Brain pericyte (primary cell): Measurements from ENCODE around the gene ECSCR.
"Not testable (repeated sequence)": the region's sequence is repeated elsewhere in the genome, so short reads cannot be mapped to it uniquely, and the experiment has no call there.

Source experiments
- DNase-seq: peaks from one replicate; pipeline ENCODE4 v3.0.0-alpha.2; 2012; ENCODE audit warnings: low read depth, low spot score

ECSCR gene

GRCh38 chr5:139413963-139414362, 48.6 kb downstream of the ECSCR start:
- no peak for DNase-seq

DNA sequence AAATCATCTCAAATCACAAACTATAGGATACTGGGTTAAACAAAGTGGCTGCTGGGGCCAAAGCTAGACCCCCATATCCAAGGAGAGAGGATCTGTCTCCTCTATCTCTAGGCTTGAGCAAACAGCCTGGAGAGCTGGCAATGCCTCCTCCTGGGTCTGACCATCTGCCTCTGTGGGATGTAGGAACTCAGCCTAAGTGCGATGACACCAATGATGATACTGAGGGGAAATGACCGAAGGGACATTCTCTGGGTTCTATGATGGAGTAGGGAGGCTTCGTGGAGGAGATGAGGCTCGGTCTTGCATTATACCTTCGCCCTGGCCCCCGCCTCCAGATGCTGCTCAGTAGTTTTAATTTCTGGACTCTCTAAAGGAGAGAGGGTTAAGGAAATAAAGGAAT, 49.4 kb downstream of the ECSCR start:
- DNase-seq: no peak

GRCh38 chr5:139410993-139411828, 51.3 kb downstream of the ECSCR start:
- no peak for DNase-seq

DNA sequence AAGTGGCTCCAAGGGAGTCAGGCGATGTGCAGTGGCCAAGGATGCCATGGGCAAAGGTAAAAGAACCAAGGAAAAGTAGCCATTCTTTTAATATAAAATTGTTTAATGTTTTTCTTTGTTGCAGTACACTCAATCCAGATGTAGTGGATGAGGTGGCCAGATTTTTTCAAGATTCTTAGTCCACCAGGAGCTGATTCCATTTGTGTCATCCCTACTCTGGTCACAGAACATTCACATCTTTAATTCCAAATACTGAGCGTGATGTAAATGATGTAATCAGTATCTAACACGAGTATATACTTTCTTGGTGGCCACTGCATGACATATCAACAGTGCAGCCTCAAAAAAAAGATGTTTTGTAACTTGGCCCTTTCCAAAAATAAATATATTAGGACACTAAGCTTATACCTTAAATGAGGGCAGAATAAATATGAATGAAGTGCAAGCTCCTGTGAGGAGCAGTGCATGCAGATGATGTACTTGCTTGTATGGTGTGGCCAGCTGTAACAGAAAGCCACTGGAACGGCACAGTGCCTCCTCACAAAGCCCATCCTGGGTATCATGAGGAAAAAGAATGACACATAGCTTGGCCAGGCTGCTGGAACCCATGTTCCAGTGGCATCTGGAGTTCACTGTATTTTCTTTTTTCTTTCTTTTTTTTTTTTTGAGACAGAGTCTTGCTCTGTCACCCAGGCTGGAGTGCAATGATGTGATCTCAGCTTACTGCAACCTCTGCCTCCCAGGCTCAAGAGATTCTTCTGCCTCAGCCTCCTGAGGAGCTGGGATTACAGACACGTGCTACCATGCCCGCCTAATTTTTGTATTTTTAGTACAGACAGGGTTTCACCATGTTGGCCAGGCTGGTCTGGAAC, 52.2 kb downstream of the ECSCR start:
- DNase-seq: no peak

- not testable (repeated sequence) for DNase-seq
Observed at GRCh38 chr5:139409116-139409515, 53.4 kb downstream of the ECSCR start.

DNA sequence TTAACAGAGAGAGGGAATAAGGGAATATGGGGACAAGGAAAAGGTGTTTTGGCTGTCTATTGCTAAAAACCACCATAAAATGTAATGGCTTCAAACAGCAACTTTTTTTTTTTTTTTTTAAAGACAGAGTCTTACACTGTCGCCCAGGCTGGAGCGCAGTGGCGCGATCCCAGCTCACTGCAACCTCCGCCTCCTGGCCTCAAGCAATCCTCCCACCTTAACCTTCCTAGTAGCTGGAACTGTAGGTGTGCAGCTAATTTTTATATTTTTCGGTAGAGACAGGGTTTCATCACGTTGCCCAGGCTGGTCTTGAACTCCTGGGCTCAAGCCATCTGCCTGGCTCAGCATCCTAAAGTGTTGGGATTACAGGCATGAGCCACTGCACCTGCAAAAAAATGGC, 54.4 kb downstream of the ECSCR start:
- DNase-seq: no peak

DNA sequence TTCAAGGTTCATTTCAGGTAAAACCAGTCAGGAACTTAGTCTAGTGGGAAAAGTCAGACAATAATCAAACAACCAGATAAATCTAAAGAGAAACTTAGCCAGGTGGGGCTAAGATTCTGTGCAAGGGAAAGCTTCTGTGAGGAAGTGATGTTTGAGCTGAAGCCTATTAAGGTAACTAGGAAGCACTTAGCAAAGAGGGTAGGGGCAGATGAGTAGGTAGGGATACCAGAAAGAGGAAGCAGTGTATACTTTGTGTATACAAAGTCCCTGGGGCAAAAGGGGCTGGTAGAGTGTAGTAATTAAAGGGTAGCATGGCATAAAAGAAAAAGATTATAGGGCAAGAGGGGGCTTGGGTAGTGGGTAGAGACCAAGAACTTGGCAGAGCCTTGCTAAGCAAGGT, 55.0 kb downstream of the ECSCR start:
- no peak for DNase-seq

DNA sequence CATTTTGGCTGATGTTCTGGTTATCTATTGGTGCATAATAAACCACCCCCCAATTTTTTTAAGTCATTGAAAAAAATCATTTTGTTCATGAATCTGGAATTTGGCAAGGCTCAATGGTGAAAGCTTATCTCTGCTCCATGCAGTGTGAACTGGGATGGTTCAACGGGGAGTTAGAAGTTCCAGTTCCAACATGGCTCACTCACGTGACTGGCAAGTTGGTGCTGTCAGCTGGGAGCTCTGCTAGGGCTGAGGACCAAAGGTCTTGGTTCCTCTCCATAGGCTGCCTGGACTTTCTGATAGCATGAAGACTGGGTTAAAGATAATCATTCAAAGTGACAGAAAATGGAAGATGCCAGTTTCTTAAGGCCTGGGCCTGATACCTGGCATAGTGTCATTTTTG, 55.6 kb downstream of the ECSCR start:
- DNase-seq: no peak

GRCh38 chr5:139404484-139404840, 58.1 kb downstream of the ECSCR start:
- DNase-seq: no peak

GRCh38 chr5:139403787-139404483, 58.6 kb downstream of the ECSCR start, which contains the start of gene SPATA24:
Gene SPATA24, minus strand, starts transcription at chr5:139404089. Its CDS starts 29 bp downstream, at chr5:139404060.
- peak; percentile 95 for DNase-seq

- DNase-seq: no peak
Observed at GRCh38 chr5:139403418-139403786, 59.1 kb downstream of the ECSCR start.

GRCh38 chr5:139402561-139403158, 59.9 kb downstream of the ECSCR start:
- no peak for DNase-seq

DNA sequence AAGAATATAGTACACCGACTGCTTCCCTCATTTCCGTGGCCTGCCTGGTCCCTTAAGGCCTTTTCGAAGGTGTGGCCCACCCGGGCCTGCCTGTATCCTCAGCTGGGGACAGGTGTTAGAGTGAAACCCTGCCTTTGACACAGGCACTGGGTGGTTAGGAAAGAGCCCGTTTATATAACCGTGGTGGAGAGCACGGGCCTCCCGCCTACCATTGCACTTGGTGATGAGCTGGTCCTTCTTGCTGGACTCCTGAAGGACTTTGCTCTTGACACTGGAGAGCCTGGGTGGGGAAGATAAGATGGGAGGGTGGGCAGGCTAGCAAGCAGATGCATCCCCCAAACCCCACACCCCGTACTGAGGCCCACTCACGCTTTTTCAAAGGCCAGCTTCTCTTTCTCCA, 61.0 kb downstream of the ECSCR start:
- DNase-seq: no peak

GRCh38 chr5:139399501-139400121, 62.9 kb downstream of the ECSCR start:
- DNase-seq: no peak
